Sigmoid colon (tissue), 7 donors: ENCODE measurements around the gene ABCA13. TPM values are rescaled to one million over a fixed set of nuclear protein-coding genes. Genes with fewer than 3 reads are reported as not detected.

Source experiments
- DNase-seq: peaks from one replicate; pipeline ENCODE4 v3.0.0-alpha.2; 2019
- H3K27ac ChIP-seq, 4 donors: fragments of 200-600 bp; sonication (generic); one replicate each; pipeline ENCODE4 v1.5.1; 2016 to 2019; ENCODE audit warnings: mild to moderate bottlenecking in 1 of 4
- H3K27me3 ChIP-seq, 3 donors: fragments of 200-600 bp; sonication (generic); one replicate each; pipeline ENCODE4 v1.5.1; 2019; ENCODE audit warnings: mild to moderate bottlenecking in 1 of 3
- H3K36me3 ChIP-seq, 4 donors: fragments of 200-600 bp; sonication (generic); one replicate each; pipeline ENCODE4 v1.5.1; 2016 to 2019
- H3K4me1 ChIP-seq, 4 donors: fragments of 200-600 bp; sonication (generic); one replicate each; pipeline ENCODE4 v1.5.1; 2017 to 2019
- H3K4me3 ChIP-seq, 4 donors: fragments of 200-600 bp; sonication (generic); one replicate each; pipeline ENCODE4 v1.5.1; 2017 to 2019; ENCODE audit warnings: mild to moderate bottlenecking in 2 of 4, moderate library complexity in 1 of 4
- H3K9me3 ChIP-seq, 4 donors: fragments of 200-600 bp in 3 of 4; sonication (generic) in 3 of 4; one replicate each; pipeline versions ENCODE4 v1.5.1 to v1.6.1; 2013 to 2019
- EP300 ChIP-seq, 4 donors: sonication (generic); formaldehyde crosslinking; IDR thresholded peaks; one replicate each; pipeline ENCODE4 v1.6.1; 2017; ENCODE audit warnings: antibody characterized with exemption in 4 of 4
- POLR2A ChIP-seq, 2 donors: fragments of 450-650 bp; IDR thresholded peaks; one replicate each; pipeline ENCODE4 v1.6.1; 2016; ENCODE audit warnings: antibody characterized with exemption in 2 of 2, mild to moderate bottlenecking in 2 of 2, moderate library complexity in 2 of 2
- POLR2AphosphoS5 ChIP-seq, 4 donors: sonication (generic); formaldehyde crosslinking; IDR thresholded peaks; one replicate each; pipeline ENCODE4 v1.6.1; 2017; ENCODE audit warnings: antibody characterized with exemption in 4 of 4
- WGBS, 2 donors: extraction: QIAGEN DNeasy Blood & Tissue Kit; methylation state at CpG; one replicate each; pipeline ENCODE4 v1.1.7; 2013; 5-methylcytosine and 5-hydroxymethylcytosine counted together
- intact Hi-C: fragments of 100-400 bp; cut with DNase I; formaldehyde crosslinking; loops from one replicate; pipeline ENCODE4 v1.15.1; 2023
- polyA plus RNA-seq, 3 donors: library from polyadenylated mRNA; stranded (reverse); fragments of 200-250 nt; gene quantifications; one replicate each; pipeline ENCODE4 v1.2.3, GENCODE V29; 2013
- total RNA-seq, 4 donors: library from RNA; depleted of rRNA; stranded (reverse); fragments of >200 nt; gene quantifications; one replicate each; pipeline ENCODE4 v1.1.0, GENCODE V29; 2016
- TF ChIP-seq, protein P1 (sequence below), 4 experiments: fragments of 450-650 bp in 3 of 4; fragments of 200-600 bp in 1 of 4; IDR thresholded peaks; one replicate each; pipeline ENCODE4 v1.5.1; 2016 to 2019; ENCODE audit warnings: antibody characterized with exemption in 4 of 4, mild to moderate bottlenecking in 3 of 4, moderate library complexity in 2 of 4
- donor health status: healthy with polysubstance abuse.
- donor health status: Bipolar disorder and iron deficiency.
- donor health status: healthy.

ABCA13 gene
- total and polyA plus RNA-seq, 7 donors: under 0.01 to 0.71 (median 0.14) TPM; not detected in 2

- no peak overlapping the region for H3K4me3 ChIP-seq
- 72 to 78% methylated on average over 6 of the region's 6 CpGs for WGBS, 2 donors
- H3K36me3 ChIP-seq: no peaks in the 10 kb centered on the region
- TF ChIP-seq POLR2AphosphoS5 (IDR thresholded peaks at IDR 0.05) (no peak), POLR2A (IDR thresholded peaks at IDR 0.05) (no peak), EP300 (IDR thresholded peaks at IDR 0.05) (no peak)
- TF ChIP-seq, protein P1, sequence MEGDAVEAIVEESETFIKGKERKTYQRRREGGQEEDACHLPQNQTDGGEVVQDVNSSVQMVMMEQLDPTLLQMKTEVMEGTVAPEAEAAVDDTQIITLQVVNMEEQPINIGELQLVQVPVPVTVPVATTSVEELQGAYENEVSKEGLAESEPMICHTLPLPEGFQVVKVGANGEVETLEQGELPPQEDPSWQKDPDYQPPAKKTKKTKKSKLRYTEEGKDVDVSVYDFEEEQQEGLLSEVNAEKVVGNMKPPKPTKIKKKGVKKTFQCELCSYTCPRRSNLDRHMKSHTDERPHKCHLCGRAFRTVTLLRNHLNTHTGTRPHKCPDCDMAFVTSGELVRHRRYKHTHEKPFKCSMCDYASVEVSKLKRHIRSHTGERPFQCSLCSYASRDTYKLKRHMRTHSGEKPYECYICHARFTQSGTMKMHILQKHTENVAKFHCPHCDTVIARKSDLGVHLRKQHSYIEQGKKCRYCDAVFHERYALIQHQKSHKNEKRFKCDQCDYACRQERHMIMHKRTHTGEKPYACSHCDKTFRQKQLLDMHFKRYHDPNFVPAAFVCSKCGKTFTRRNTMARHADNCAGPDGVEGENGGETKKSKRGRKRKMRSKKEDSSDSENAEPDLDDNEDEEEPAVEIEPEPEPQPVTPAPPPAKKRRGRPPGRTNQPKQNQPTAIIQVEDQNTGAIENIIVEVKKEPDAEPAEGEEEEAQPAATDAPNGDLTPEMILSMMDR (IDR thresholded peaks at IDR 0.05): no peak
- no peak overlapping the region for H3K27ac ChIP-seq
- no peaks in the 10 kb centered on the region for H3K4me1 ChIP-seq
- H3K27me3 ChIP-seq: no peaks in the 10 kb centered on the region
- intact Hi-C loops: no loop called here
- DNase-seq: no peak
- no peaks in the 10 kb centered on the region for H3K9me3 ChIP-seq
Observed at GRCh38 chr7:48360574-48360973, 189.3 kb downstream of the ABCA13 start.

GRCh38 chr7:48363174-48363573, 191.9 kb downstream of the ABCA13 start:
- Histone ChIP-seq H3K27me3 (no peaks in the 10 kb centered on the region), H3K27ac (no peak overlapping the region), H3K36me3 (no peaks in the 10 kb centered on the region), H3K4me3 (no peak overlapping the region), H3K4me1 (no peaks in the 10 kb centered on the region), H3K9me3 (no peaks in the 10 kb centered on the region)
- DNase-seq: no peak
- WGBS, 2 donors: 43 to 67% methylated on average over 3 of the region's 3 CpGs
- TF ChIP-seq POLR2A (IDR thresholded peaks at IDR 0.05): no peak
- no peak for TF ChIP-seq POLR2AphosphoS5 (IDR thresholded peaks at IDR 0.05)
- no peak for TF ChIP-seq EP300 (IDR thresholded peaks at IDR 0.05)
- TF ChIP-seq, protein P1 (IDR thresholded peaks at IDR 0.05): no peak
- intact Hi-C loops: no loop called here

DNA sequence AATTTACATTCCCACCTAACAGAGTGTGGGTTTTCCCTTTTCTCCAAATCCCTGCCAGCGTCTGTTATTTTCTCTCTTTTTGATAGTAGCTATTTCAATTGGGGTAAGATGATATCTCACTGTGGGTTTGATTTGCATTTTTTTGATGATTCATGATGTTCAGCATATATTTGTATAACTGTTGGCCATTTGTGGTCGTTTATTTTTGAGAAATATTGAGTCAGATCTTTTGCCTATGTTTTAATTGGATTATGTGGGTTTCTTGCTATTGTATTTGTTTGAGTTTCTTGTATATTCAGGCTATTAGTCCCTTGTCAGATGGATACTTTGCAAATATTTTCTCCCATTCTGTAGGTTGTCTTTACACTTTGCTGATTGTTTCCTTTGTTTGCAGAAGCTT, 193.8 kb downstream of the ABCA13 start:
- no peak for DNase-seq
- H3K4me3 ChIP-seq: no peak overlapping the region
- intact Hi-C loops: no loop called here
- 48 to 56% methylated on average over 2 of the region's 2 CpGs for WGBS, 2 donors
- no peak for TF ChIP-seq POLR2A (IDR thresholded peaks at IDR 0.05)
- no peaks in the 10 kb centered on the region for H3K9me3 ChIP-seq
- H3K36me3 ChIP-seq: no peaks in the 10 kb centered on the region
- H3K27me3 ChIP-seq: no peaks in the 10 kb centered on the region
- H3K27ac ChIP-seq: no peak overlapping the region
- no peaks in the 10 kb centered on the region for H3K4me1 ChIP-seq

DNA sequence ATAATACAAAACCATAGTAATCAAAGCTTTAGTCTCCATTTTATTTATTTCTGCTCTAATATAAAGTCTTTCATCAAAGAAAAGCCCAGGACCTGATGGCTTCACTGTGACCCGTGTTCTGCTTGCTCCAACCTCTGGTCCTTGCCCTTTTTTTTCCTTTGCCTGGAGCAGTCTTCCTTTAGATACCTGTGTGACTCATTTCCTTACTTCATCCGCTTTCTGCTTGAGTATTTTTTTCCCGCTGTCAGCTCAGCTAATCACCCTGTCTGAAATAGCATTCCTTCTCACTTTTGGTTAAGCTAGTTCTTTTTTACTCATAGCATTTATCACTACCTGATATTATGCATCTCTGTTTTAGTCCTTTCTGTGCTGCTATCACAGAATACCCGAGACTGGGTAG, 194.8 kb downstream of the ABCA13 start:
- Histone ChIP-seq H3K9me3 (no peaks in the 10 kb centered on the region), H3K27ac (no peak overlapping the region)
- 85 to 87% methylated on average over 4 of the region's 4 CpGs for WGBS, 2 donors

GRCh38 chr7:48376263-48376662, 205.0 kb downstream of the ABCA13 start:
- no peak overlapping the region for H3K27ac ChIP-seq
- no peaks in the 10 kb centered on the region for H3K27me3 ChIP-seq
- TF ChIP-seq, protein P1 (IDR thresholded peaks at IDR 0.05): no peak
- no peak for TF ChIP-seq EP300 (IDR thresholded peaks at IDR 0.05)
- no peak for TF ChIP-seq POLR2AphosphoS5 (IDR thresholded peaks at IDR 0.05)
- TF ChIP-seq POLR2A (IDR thresholded peaks at IDR 0.05): no peak
- H3K4me3 ChIP-seq: no peak overlapping the region
- no peak for DNase-seq
- intact Hi-C loops: no loop called here
- H3K9me3 ChIP-seq: no peaks in the 10 kb centered on the region
- no peaks in the 10 kb centered on the region for H3K4me1 ChIP-seq
- H3K36me3 ChIP-seq: no peaks in the 10 kb centered on the region

More for the DNA sequence above, 194.8 kb downstream of the ABCA13 start:
- H3K4me1 ChIP-seq: no peaks in the 10 kb centered on the region
- H3K36me3 ChIP-seq: no peaks in the 10 kb centered on the region
- DNase-seq: no peak
- H3K27me3 ChIP-seq: no peaks in the 10 kb centered on the region
- no peak overlapping the region for H3K4me3 ChIP-seq
- no peak for TF ChIP-seq EP300 (IDR thresholded peaks at IDR 0.05)
- intact Hi-C loops: no loop called here

DNA sequence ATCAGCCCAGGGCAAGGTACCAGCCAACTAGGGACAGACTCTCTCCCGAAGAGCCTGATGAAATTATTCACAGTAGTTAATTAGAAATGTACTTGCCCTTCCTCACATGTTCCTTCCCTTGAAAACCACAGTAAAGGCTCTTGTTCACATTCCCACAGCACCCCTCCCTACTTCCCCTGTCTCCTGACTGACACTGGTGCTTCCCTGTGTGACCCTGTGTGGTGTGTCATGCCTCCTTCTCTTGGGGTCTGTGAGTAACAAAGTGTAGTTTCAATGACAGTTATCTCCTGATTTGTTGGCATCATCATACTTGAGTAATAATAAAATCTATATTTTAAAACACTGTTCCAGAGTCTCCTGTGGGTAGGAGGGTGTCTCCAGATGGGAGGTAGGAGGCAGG, 209.7 kb downstream of the ABCA13 start:
- intact Hi-C loops: no loop called here
- no peak for DNase-seq
- WGBS, 2 donors: 69 to 71% methylated on average over 1 of the region's 1 CpG
- no peak overlapping the region for H3K27ac ChIP-seq
- no peaks in the 10 kb centered on the region for H3K36me3 ChIP-seq
- no peaks in the 10 kb centered on the region for H3K9me3 ChIP-seq
- TF ChIP-seq EP300 (IDR thresholded peaks at IDR 0.05): no peak
- no peak for TF ChIP-seq POLR2AphosphoS5 (IDR thresholded peaks at IDR 0.05)
- TF ChIP-seq, protein P1 (IDR thresholded peaks at IDR 0.05): no peak
- TF ChIP-seq POLR2A (IDR thresholded peaks at IDR 0.05): no peak
- no peak overlapping the region for H3K4me3 ChIP-seq
- no peaks in the 10 kb centered on the region for H3K4me1 ChIP-seq
- no peaks in the 10 kb centered on the region for H3K27me3 ChIP-seq
